Measurements from ENCODE around the gene CBX5. TPM values are rescaled to one million over a fixed set of nuclear protein-coding genes. Genes with fewer than 3 reads are reported as not detected.

CBX5 gene
- total and polyA plus RNA-seq, 2 of the 8 experiments (the other 6 are each of a cell fraction or from before 2014, with no cell fraction given), result 62.4 to 231 TPM

DNA sequence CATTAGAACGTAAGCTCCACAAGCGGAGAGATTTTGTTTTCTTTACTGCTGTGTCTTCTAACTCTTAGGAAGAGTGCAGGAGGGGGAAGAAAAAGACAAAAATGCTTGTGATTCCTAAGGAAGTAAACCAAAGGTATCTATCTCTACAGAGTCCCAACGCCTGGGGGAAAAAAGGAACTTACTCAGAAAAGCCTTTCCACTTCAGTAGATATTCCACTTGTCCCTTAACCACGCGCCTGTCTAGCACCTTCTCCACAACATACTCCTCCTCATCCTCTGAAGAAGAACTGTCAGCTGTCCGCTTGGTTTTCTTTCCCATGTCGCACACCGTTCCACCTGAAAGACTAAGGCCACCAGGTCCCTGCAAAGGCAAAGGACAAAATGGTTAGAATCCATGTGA is 22.6 kb downstream of the CBX5 start:
- H3K36me3 ChIP-seq (ENCODE audit: control insufficient read depth in 2 of 4, insufficient read depth in 4 of 4, low read length in 3 of 4), result peaks cover 7 to 42% (median 25%) of the 10 kb centered on the region in 4 experiments
- H2BK20ac ChIP-seq (ENCODE audit: low read length), result no peak overlapping the region
- H3K4ac ChIP-seq (replicated peaks; ENCODE audit: insufficient read length, low read depth, low read length), result no peak overlapping the region
- H2BK15ac ChIP-seq (ENCODE audit: low read length), result 0 out of 2 replicates have a peak overlapping the region, but pooled peaks have one; percentile 34
- 86% methylated on average over 8 of the region's 8 CpGs; no CpG with 5 or more reads in 1 of the 2 experiments for WGBS, 2 experiments (ENCODE audit: extremely low coverage in 1 of 2, insufficient coverage in 1 of 2, insufficient read length in 1 of 2, insufficient replicate concordance in 2 of 2, low coverage in 1 of 2, low lambda C conversion rate in 2 of 2, missing lambda C conversion rate in 1 of 2)
- H3K4me3 ChIP-seq (ENCODE audit: extremely low read depth in 1 of 4, insufficient read depth in 2 of 4, low read depth in 3 of 4, low read length in 4 of 4), result peak overlapping the region in 1 of 4 experiments; percentile 54; a peak in 1 of 8 replicates
- H3K27me3 ChIP-seq (replicated peaks in 1 of 4; ENCODE audit: control insufficient read depth in 3 of 4, extremely low read depth in 1 of 4, insufficient read depth in 3 of 4, low read length in 3 of 4), result no peaks in the 10 kb centered on the region
- H4K8ac ChIP-seq (ENCODE audit: extremely low read depth, insufficient read depth, low read length), result no peak overlapping the region
- peak overlapping the region; percentile 73; the same call in 1 of the 2 replicates for H2BK12ac ChIP-seq (ENCODE audit: low read depth, low read length)
- H3K23ac ChIP-seq (ENCODE audit: insufficient read length), result no peak overlapping the region
- ChIA-PET POLR2A (ENCODE audit: partially characterized antibody) (interaction anchor here (1.6 to 44.8 kb wide), 4 partner anchors 8 to 33 kb away, joined by 5 to 1006 read pairs (median 377); partner anchors contain the start of genes CBX5 and HNRNPA1), CTCF (ENCODE audit: partially characterized antibody) (interaction anchor here (3.2 kb wide), 1 partner anchor 35 kb away, joined by 10 read pairs; no protein-coding TSS in a partner anchor)
- H3K79me2 ChIP-seq (ENCODE audit: control insufficient read depth in 1 of 2, insufficient read depth in 2 of 2, low read length in 2 of 2), result peaks cover 0 to 42% of the 10 kb centered on the region in 2 experiments; a peak in 3 of 4 replicates
- H3K23me2 ChIP-seq (ENCODE audit: low read depth, low read length), result no peaks in the 10 kb centered on the region
- H4K20me1 ChIP-seq (replicated peaks in 1 of 2; ENCODE audit: control insufficient read depth in 1 of 2, insufficient read depth in 2 of 2, low read length in 2 of 2), result no peaks in the 10 kb centered on the region
- H3K14ac ChIP-seq (ENCODE audit: insufficient read length), result no peak overlapping the region
- no peak overlapping the region for H3K18ac ChIP-seq (ENCODE audit: extremely low read depth, low read length)
- no peak overlapping the region for H2BK5ac ChIP-seq (ENCODE audit: low read depth, low read length)
- H3K56ac ChIP-seq (replicated peaks; ENCODE audit: insufficient read length, low read depth, low read length), result no peak overlapping the region
- H3K9me3 ChIP-seq (ENCODE audit: insufficient read depth in 2 of 2, low read depth in 1 of 2, low read length in 1 of 2), result no peaks in the 10 kb centered on the region
- H3K4me1 ChIP-seq (replicated peaks in 1 of 4; ENCODE audit: control insufficient read depth in 3 of 4, insufficient read depth in 4 of 4, low read length in 3 of 4), result peaks cover 2 to 18% (median 10%) of the 10 kb centered on the region in 4 experiments; a peak in 6 of 7 replicates
- H4K91ac ChIP-seq (replicated peaks; ENCODE audit: insufficient read length, low read length), result no peak overlapping the region
- H4K5ac ChIP-seq (ENCODE audit: insufficient read length, low read depth, low read length), result no peak overlapping the region
- H3K27ac ChIP-seq (ENCODE audit: low read depth, low read length), result peak overlapping the region; percentile 36; the same call in 1 of the 2 replicates
- H2BK120ac ChIP-seq (replicated peaks; ENCODE audit: low read depth, low read length), result no peak overlapping the region
- no peak overlapping the region for H3K4me2 ChIP-seq (ENCODE audit: insufficient read depth in 1 of 2, low read depth in 2 of 2, low read length in 2 of 2)
- no peak overlapping the region for H2AFZ ChIP-seq (ENCODE audit: low read length)
- DNase-seq (ENCODE audit: low read depth in 1 of 2, low spot score in 2 of 2) (no peak), FAIRE-seq (no peak)
- no peak overlapping the region for H2AK5ac ChIP-seq (ENCODE audit: low read depth, low read length)
- H3K9ac ChIP-seq (replicated peaks in 1 of 4; ENCODE audit: extremely low read depth in 1 of 4, low read depth in 3 of 4, low read length in 3 of 4), result no peak overlapping the region; a peak in 2 of 7 replicates
- peaks cover 2% of the 10 kb centered on the region; the same call in 1 of the 2 replicates for H3K79me1 ChIP-seq (ENCODE audit: low read depth, low read length)
- TF ChIP-seq CBX5 (IDR thresholded peaks at IDR 0.05; ENCODE audit: low read depth, low read length), result no peak
- no peak for TF ChIP-seq GABPA (IDR thresholded peaks at IDR 0.05; ENCODE audit: borderline replicate concordance, insufficient read depth, low read length)
- no peak for TF ChIP-seq FOSL1 (IDR thresholded peaks at IDR 0.05; ENCODE audit: insufficient read depth, low read depth, low read length)
- TF ChIP-seq, protein P1, sequence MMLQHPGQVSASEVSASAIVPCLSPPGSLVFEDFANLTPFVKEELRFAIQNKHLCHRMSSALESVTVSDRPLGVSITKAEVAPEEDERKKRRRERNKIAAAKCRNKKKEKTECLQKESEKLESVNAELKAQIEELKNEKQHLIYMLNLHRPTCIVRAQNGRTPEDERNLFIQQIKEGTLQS (IDR thresholded peaks at IDR 0.05; ENCODE audit: insufficient read depth, low read depth, low read length), result no peak
- no peak for TF ChIP-seq KDM5A (IDR thresholded peaks at IDR 0.05; ENCODE audit: low read length)
- no peak for TF ChIP-seq RBBP5 (IDR thresholded peaks at IDR 0.05; ENCODE audit: borderline replicate concordance, low read depth, low read length)
- TF ChIP-seq ZNF274 (IDR thresholded peaks at IDR 0.05; ENCODE audit: borderline replicate concordance, extremely low read depth, low read length), result no peak
- TF ChIP-seq ASH2L (IDR thresholded peaks at IDR 0.05; ENCODE audit: low read length), result no peak
- no peak for TF ChIP-seq CHD1 (IDR thresholded peaks at IDR 0.05; ENCODE audit: low read depth, low read length)
- no peak for TF ChIP-seq SIRT6 (IDR thresholded peaks at IDR 0.05; ENCODE audit: low read length)
- no peak for TF ChIP-seq CHD2 (IDR thresholded peaks at IDR 0.05; ENCODE audit: low read length)
- no peak for TF ChIP-seq SP1 (IDR thresholded peaks at IDR 0.05; ENCODE audit: low read depth, low read length)
- TF ChIP-seq RFX5 (IDR thresholded peaks at IDR 0.05; ENCODE audit: borderline replicate concordance, low read depth, low read length), result no peak
- TF ChIP-seq SP4 (IDR thresholded peaks at IDR 0.05; ENCODE audit: low read length), result no peak
